ENCODE results near the gene AGPAT3. TPM values are rescaled to one million over a fixed set of nuclear protein-coding genes. Genes with fewer than 3 reads are reported as not detected.

AGPAT3 gene
- total and polyA plus RNA-seq, 2 experiments from 2014 or later: 41.0 to 51.2 TPM

- no peaks in the 10 kb centered on the region for H3K4me1 ChIP-seq (ENCODE audit: insufficient read depth)
- no peak overlapping the region for H2AFZ ChIP-seq
- no peak for DNase-seq (ENCODE audit: low spot score)
- 96% methylated on average over 24 of the region's 24 CpGs for WGBS (ENCODE audit: low lambda C conversion rate, missing lambda C conversion rate)
- H3K36me3 ChIP-seq (replicated peaks; ENCODE audit: insufficient read depth, low read depth): no peaks in the 10 kb centered on the region
- no peaks in the 10 kb centered on the region for H4K20me1 ChIP-seq (ENCODE audit: insufficient read depth, poor library complexity, severe bottlenecking)
- H3K4me3 ChIP-seq: no peak overlapping the region
- no peak overlapping the region for H3K4me2 ChIP-seq
- TF ChIP-seq, protein P1, sequence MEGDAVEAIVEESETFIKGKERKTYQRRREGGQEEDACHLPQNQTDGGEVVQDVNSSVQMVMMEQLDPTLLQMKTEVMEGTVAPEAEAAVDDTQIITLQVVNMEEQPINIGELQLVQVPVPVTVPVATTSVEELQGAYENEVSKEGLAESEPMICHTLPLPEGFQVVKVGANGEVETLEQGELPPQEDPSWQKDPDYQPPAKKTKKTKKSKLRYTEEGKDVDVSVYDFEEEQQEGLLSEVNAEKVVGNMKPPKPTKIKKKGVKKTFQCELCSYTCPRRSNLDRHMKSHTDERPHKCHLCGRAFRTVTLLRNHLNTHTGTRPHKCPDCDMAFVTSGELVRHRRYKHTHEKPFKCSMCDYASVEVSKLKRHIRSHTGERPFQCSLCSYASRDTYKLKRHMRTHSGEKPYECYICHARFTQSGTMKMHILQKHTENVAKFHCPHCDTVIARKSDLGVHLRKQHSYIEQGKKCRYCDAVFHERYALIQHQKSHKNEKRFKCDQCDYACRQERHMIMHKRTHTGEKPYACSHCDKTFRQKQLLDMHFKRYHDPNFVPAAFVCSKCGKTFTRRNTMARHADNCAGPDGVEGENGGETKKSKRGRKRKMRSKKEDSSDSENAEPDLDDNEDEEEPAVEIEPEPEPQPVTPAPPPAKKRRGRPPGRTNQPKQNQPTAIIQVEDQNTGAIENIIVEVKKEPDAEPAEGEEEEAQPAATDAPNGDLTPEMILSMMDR (IDR thresholded peaks at IDR 0.05; ENCODE audit: poor library complexity): no peak
- TF ChIP-seq EZH2phosphoT487 (IDR thresholded peaks at IDR 0.05; ENCODE audit: low read depth, severe bottlenecking, unreplicated experiment) (no peak), EZH2 (IDR thresholded peaks at IDR 0.05; ENCODE audit: borderline replicate concordance) (no peak)
- no peaks in the 10 kb centered on the region for H3K27me3 ChIP-seq
- H3K79me2 ChIP-seq: no peaks in the 10 kb centered on the region
- no peak overlapping the region for H3K27ac ChIP-seq
- H3K9me3 ChIP-seq (ENCODE audit: low read depth): no peaks in the 10 kb centered on the region
- no peaks in the 10 kb centered on the region for H3K9me2 ChIP-seq (replicated peaks; ENCODE audit: insufficient read depth)
Observed at GRCh38 chr21:43825242-43825935, 39.6 kb upstream of the AGPAT3 start.

DNA sequence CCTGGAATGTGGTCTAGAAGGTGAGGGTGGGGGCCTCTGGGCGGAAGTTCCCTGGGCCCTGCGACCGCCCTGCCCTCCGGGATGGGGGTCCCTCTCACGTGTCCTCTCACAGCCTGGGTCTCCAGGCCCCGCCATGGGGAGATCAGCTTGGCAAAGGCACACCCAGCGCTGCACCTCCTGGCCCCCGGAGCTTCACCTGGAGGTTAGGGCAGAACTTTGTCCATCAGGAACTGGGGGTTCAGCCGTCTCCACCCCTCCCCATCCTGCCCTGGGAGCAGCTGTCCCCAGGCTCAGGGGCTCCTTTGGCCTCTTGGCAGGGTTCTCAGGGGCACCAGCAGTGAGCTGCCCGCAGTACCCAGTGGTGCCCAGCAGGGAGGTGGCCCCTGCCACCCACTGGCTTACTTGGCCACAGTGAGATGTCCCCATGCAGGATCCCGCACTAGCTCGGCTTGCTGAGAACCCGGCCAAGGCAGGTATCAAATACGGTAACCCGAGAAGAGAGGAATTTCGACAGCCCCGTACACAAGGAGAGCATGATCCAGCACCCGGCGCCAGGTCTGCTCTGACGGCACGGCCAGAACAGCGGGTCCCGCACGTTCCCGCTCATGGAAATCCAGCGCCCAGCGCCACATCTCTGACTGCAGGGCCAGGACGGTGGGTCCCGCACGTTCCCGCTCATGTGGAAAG, 38.9 kb upstream of the AGPAT3 start:
- no peaks in the 10 kb centered on the region for H3K79me2 ChIP-seq
- no peaks in the 10 kb centered on the region for H3K27me3 ChIP-seq
- no peak for DNase-seq (ENCODE audit: low spot score)
- 71% methylated on average over 30 of the region's 31 CpGs for WGBS (ENCODE audit: low lambda C conversion rate, missing lambda C conversion rate)
- no peaks in the 10 kb centered on the region for H3K9me2 ChIP-seq (replicated peaks; ENCODE audit: insufficient read depth)
- no peak overlapping the region for H3K4me2 ChIP-seq
- H3K27ac ChIP-seq: no peak overlapping the region
- TF ChIP-seq EZH2 (IDR thresholded peaks at IDR 0.05; ENCODE audit: borderline replicate concordance): no peak
- TF ChIP-seq, protein P1 (IDR thresholded peaks at IDR 0.05; ENCODE audit: poor library complexity): no peak
- TF ChIP-seq EZH2phosphoT487 (IDR thresholded peaks at IDR 0.05; ENCODE audit: low read depth, severe bottlenecking, unreplicated experiment): no peak
- no peak overlapping the region for H2AFZ ChIP-seq
- no peak overlapping the region for H3K4me3 ChIP-seq
- no peaks in the 10 kb centered on the region for H3K4me1 ChIP-seq (ENCODE audit: insufficient read depth)
- no peaks in the 10 kb centered on the region for H4K20me1 ChIP-seq (ENCODE audit: insufficient read depth, poor library complexity, severe bottlenecking)
- H3K36me3 ChIP-seq (replicated peaks; ENCODE audit: insufficient read depth, low read depth): no peaks in the 10 kb centered on the region
- H3K9me3 ChIP-seq (ENCODE audit: low read depth): no peaks in the 10 kb centered on the region

DNA sequence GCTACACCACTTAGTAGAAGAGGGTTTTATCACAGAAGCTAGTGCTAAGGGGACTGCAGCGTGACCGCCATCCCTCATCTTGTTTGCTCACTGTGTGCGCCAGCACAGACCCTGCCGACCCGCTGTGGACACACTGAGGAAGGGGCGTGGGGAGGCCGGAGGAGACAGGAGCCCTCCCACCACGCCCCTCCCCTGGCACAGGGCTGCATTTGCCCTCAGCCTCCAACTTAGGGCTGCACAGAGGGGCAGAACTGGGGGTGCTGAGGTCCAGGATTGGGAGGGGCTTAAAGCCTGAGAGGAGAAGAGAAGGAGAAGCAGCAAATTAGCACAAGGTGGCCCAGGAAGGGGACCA, 38.4 kb upstream of the AGPAT3 start:
- Histone ChIP-seq H4K20me1 (ENCODE audit: insufficient read depth, poor library complexity, severe bottlenecking) (no peaks in the 10 kb centered on the region), H3K27me3 (no peaks in the 10 kb centered on the region), H3K36me3 (replicated peaks; ENCODE audit: insufficient read depth, low read depth) (no peaks in the 10 kb centered on the region), H3K9me2 (replicated peaks; ENCODE audit: insufficient read depth) (no peaks in the 10 kb centered on the region), H2AFZ (no peak overlapping the region), H3K4me2 (no peak overlapping the region), H3K27ac (no peak overlapping the region), H3K9me3 (ENCODE audit: low read depth) (no peaks in the 10 kb centered on the region), H3K4me1 (ENCODE audit: insufficient read depth) (no peaks in the 10 kb centered on the region), H3K79me2 (no peaks in the 10 kb centered on the region), H3K4me3 (no peak overlapping the region)
- TF ChIP-seq, protein P1 (IDR thresholded peaks at IDR 0.05; ENCODE audit: poor library complexity): no peak
- TF ChIP-seq EZH2phosphoT487 (IDR thresholded peaks at IDR 0.05; ENCODE audit: low read depth, severe bottlenecking, unreplicated experiment) (no peak), EZH2 (IDR thresholded peaks at IDR 0.05; ENCODE audit: borderline replicate concordance) (no peak)
- WGBS (ENCODE audit: low lambda C conversion rate, missing lambda C conversion rate): 78% methylated on average over 8 of the region's 8 CpGs
- peak; percentile 8 for DNase-seq (ENCODE audit: low spot score)

Data from hepatocyte (in vitro differentiated cells).